Common myeloid progenitor, CD34-positive (primary cell): ENCODE measurements around the gene ATP13A2.

ENCODE experiments used
- CTCF ChIA-PET: fragments of 350-600 bp; sonication (Branson Sonifier 250); formaldehyde crosslinking; loops from one replicate; lab custom pipeline; 2021; ENCODE audit warnings: antibody characterized with exemption; lab: Charles Lee
- POLR2A ChIA-PET: fragments of 350-600 bp; sonication (Branson Sonifier 250); formaldehyde crosslinking; loops from one replicate; lab custom pipeline; 2021; ENCODE audit warnings: antibody characterized with exemption; lab: Charles Lee
- DNase-seq, 3 donors: peaks; one replicate each; pipeline versions ENCODE4 v3.0.0 to v3.0.0-alpha.2; 2013
- H3K27ac ChIP-seq, 2 experiments: 1 replicate in 1 of 2; 2 replicates in 1 of 2; pipeline ENCODE4 v1.7.0; 2013; ENCODE audit warnings: inconsistent platforms in 2 of 2, low read length in 2 of 2, mild to moderate bottlenecking in 2 of 2, low read depth in 1 of 2, moderate library complexity in 1 of 2; ENCODE audit not compliant: severe bottlenecking in 2 of 2, insufficient read depth in 1 of 2, poor library complexity in 1 of 2
- H3K27me3 ChIP-seq, 5 experiments: replicated peaks in 2 of 5; 1 replicate in 3 of 5; 2 replicates in 2 of 5; pipeline versions ENCODE4 v1.6.1 to v1.7.0; 2013; ENCODE audit warnings: low read length in 4 of 5, mild to moderate bottlenecking in 2 of 5, moderate library complexity in 2 of 5, inconsistent platforms in 1 of 5; ENCODE audit not compliant: insufficient read depth in 5 of 5, control insufficient read depth in 4 of 5
- H3K36me3 ChIP-seq, 4 experiments: 1 replicate in 2 of 4; 2 replicates in 2 of 4; pipeline versions ENCODE4 v1.6.1 to v1.7.0; 2013; ENCODE audit warnings: low read length in 3 of 4, control low read depth in 1 of 4, mild to moderate bottlenecking in 1 of 4; ENCODE audit not compliant: control insufficient read depth in 4 of 4, insufficient read depth in 4 of 4
- H3K4me1 ChIP-seq, 4 experiments: 1 replicate in 3 of 4; 2 replicates in 1 of 4; pipeline versions ENCODE4 v1.6.1 to v1.7.1; 2013; ENCODE audit warnings: low read length in 3 of 4, mild to moderate bottlenecking in 3 of 4, control low read depth in 1 of 4, inconsistent platforms in 1 of 4, moderate library complexity in 1 of 4; ENCODE audit not compliant: control insufficient read depth in 4 of 4, insufficient read depth in 4 of 4; ENCODE audit errors: control extremely low read depth in 1 of 4
- H3K4me3 ChIP-seq, 7 experiments: 1 replicate in 4 of 7; 2 replicates in 3 of 7; pipeline versions ENCODE4 v1.5.1 to v1.7.0; 2013; ENCODE audit warnings: mild to moderate bottlenecking in 7 of 7, low read length in 6 of 7, moderate library complexity in 6 of 7, inconsistent platforms in 2 of 7, low read depth in 2 of 7, control low read depth in 1 of 7; ENCODE audit not compliant: insufficient read depth in 4 of 7, control insufficient read depth in 1 of 7; ENCODE audit errors: extremely low read depth in 1 of 7
- H3K9me3 ChIP-seq, 5 experiments: 1 replicate in 4 of 5; 2 replicates in 1 of 5; pipeline versions ENCODE4 v1.6.1 to v1.7.1; 2013; ENCODE audit warnings: low read length in 4 of 5, mild to moderate bottlenecking in 2 of 5, inconsistent platforms in 1 of 5, low read depth in 1 of 5, moderate library complexity in 1 of 5; ENCODE audit not compliant: control insufficient read depth in 4 of 5, insufficient read depth in 2 of 5; ENCODE audit errors: control extremely low read depth in 1 of 5
- WGBS: methylation state at CpG from one replicate; pipeline ENCODE4 v1.1.5; 2013; ENCODE audit not compliant: insufficient coverage; 5-methylcytosine and 5-hydroxymethylcytosine counted together

Gene ATP13A2

GRCh38 chr1:16989676-16990391 is 21.9 kb downstream of the ATP13A2 start:
- POLR2A ChIA-PET = interaction anchor here (0.9 kb wide), 1 partner anchor 21 kb away, joined by 3 read pairs; no protein-coding TSS in a partner anchor
- H3K9me3 ChIP-seq = no peaks in the 10 kb centered on the region
- no peak for DNase-seq
- CTCF ChIA-PET = interaction anchor here (0.8 to 4.9 kb wide), 8 partner anchors 10 to 29 kb away, joined by 3 to 24 read pairs (median 6); no protein-coding TSS in a partner anchor
- H3K27me3 ChIP-seq = no peaks in the 10 kb centered on the region
- H3K4me1 ChIP-seq = peaks cover 0 to 3% (median 1%) of the 10 kb centered on the region in 4 experiments
- H3K36me3 ChIP-seq = peaks cover 7 to 68% (median 33%) of the 10 kb centered on the region in 4 experiments
- WGBS = 97% methylated on average over 22 of the region's 22 CpGs
- H3K4me3 ChIP-seq = no peak overlapping the region
- H3K27ac ChIP-seq = no peak overlapping the region

- ChIA-PET CTCF (interaction anchor here (1.3 to 4.9 kb wide), 5 partner anchors 11 to 20 kb away, joined by 3 to 24 read pairs (median 6); no protein-coding TSS in a partner anchor), POLR2A (no interaction called here)
- H3K4me3 ChIP-seq = no peak overlapping the region
- WGBS = 100% methylated on average over 4 of the region's 13 CpGs
- H3K27ac ChIP-seq = no peak overlapping the region
- no peak for DNase-seq
- no peaks in the 10 kb centered on the region for H3K27me3 ChIP-seq
- H3K36me3 ChIP-seq = peaks cover 7 to 60% (median 31%) of the 10 kb centered on the region in 4 experiments
- no peaks in the 10 kb centered on the region for H3K9me3 ChIP-seq
- H3K4me1 ChIP-seq = peaks cover 0 to 12% (median 9%) of the 10 kb centered on the region in 4 experiments
Measured at GRCh38 chr1:16988210-16988609, 23.5 kb downstream of the ATP13A2 start.

- ChIA-PET CTCF (interaction anchor here (1.0 to 4.9 kb wide), 8 partner anchors 16 to 37 kb away, joined by 3 to 24 read pairs (median 4); no protein-coding TSS in a partner anchor), POLR2A (no interaction called here)
- 98% methylated on average over 16 of the region's 16 CpGs for WGBS
- Histone ChIP-seq H3K27ac (no peak overlapping the region), H3K27me3 (no peaks in the 10 kb centered on the region), H3K9me3 (no peaks in the 10 kb centered on the region), H3K36me3 (peaks cover 5 to 52% (median 30%) of the 10 kb centered on the region in 4 experiments), H3K4me1 (peaks cover 0 to 17% (median 12%) of the 10 kb centered on the region in 4 experiments), H3K4me3 (no peak overlapping the region)
- DNase-seq = no peak
Measured at GRCh38 chr1:16986962-16987361, 24.8 kb downstream of the ATP13A2 start.

- WGBS = 90% methylated on average over 21 of the region's 23 CpGs
- peaks cover 5 to 48% (median 30%) of the 10 kb centered on the region in 4 experiments for H3K36me3 ChIP-seq
Measured at GRCh38 chr1:16986560-16986959, 25.2 kb downstream of the ATP13A2 start.

DNA sequence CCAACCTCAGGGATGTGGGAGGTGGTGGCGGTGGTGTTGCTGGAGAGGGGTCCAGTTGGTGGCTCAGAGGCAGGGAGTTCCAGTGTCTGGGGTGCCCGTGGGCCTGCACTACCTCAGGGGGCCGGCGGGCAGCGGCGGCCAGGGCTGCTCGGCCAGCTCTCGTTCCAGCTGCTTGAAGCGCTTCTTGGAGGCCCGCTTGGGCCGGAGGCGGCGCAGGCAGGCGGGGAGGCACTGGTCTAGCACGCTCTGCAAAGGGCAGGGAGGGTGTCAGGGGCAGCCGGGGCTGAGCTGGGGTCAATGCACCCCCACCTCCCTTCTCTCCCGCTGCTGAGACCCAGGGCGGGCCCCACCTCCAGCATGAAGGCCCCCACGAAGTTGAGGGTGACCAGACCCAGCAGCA is 25.6 kb downstream of the ATP13A2 start:
- no peak overlapping the region for H3K4me3 ChIP-seq
- peaks cover 0 to 17% (median 12%) of the 10 kb centered on the region in 4 experiments for H3K4me1 ChIP-seq
- POLR2A ChIA-PET = no interaction called here
- WGBS = 89% methylated on average over 17 of the region's 19 CpGs
- peaks cover 0 to 4% (median 0%) of the 10 kb centered on the region in 5 experiments for H3K27me3 ChIP-seq
- peaks cover 5 to 44% (median 28%) of the 10 kb centered on the region in 4 experiments for H3K36me3 ChIP-seq
- no peak overlapping the region for H3K27ac ChIP-seq
- H3K9me3 ChIP-seq = no peaks in the 10 kb centered on the region
- no peak for DNase-seq
- CTCF ChIA-PET = interaction anchor here (1.0 to 4.9 kb wide), 7 partner anchors 17 to 38 kb away, joined by 3 to 24 read pairs (median 5); no protein-coding TSS in a partner anchor

More at GRCh38 chr1:16986560-16986959, 25.2 kb downstream of the ATP13A2 start:
- H3K27ac ChIP-seq = no peak overlapping the region
- no peak for DNase-seq
- no peak overlapping the region for H3K4me3 ChIP-seq
- CTCF ChIA-PET = interaction anchor here (1.0 to 4.9 kb wide), 8 partner anchors 16 to 37 kb away, joined by 3 to 24 read pairs (median 4); no protein-coding TSS in a partner anchor
- POLR2A ChIA-PET = no interaction called here
- H3K27me3 ChIP-seq = peaks cover 0 to under 1% (median 0%) of the 10 kb centered on the region in 5 experiments
- H3K9me3 ChIP-seq = no peaks in the 10 kb centered on the region
- peaks cover 0 to 17% (median 12%) of the 10 kb centered on the region in 4 experiments for H3K4me1 ChIP-seq

- Histone ChIP-seq H3K9me3 (no peaks in the 10 kb centered on the region), H3K4me1 (peaks cover 0 to 25% (median 18%) of the 10 kb centered on the region in 4 experiments), H3K4me3 (no peak overlapping the region), H3K27me3 (peaks cover 0 to 11% (median 0%) of the 10 kb centered on the region in 5 experiments), H3K27ac (no peak overlapping the region), H3K36me3 (peaks cover 3 to 33% (median 23%) of the 10 kb centered on the region in 4 experiments)
- ChIA-PET CTCF (interaction anchor here (0.9 to 2.6 kb wide), 2 partner anchors 21 to 25 kb away, joined by 3 to 14 read pairs; no protein-coding TSS in a partner anchor), POLR2A (no interaction called here)
- 0% methylated on average over 5 of the region's 7 CpGs for WGBS
- peak in 2 of 3 donors; percentile 66 for DNase-seq
Measured at GRCh38 chr1:16984717-16985116, 27.0 kb downstream of the ATP13A2 start.
